Choroid plexus epithelial cell (primary cell): ENCODE results near the gene BCAS3.

Experiments used
- DNase-seq: peaks from one replicate; pipeline ENCODE4 v3.0.0-alpha.2; 2010; ENCODE audit warnings: low read depth
- H3K4me3 ChIP-seq: 2 replicates; pipeline ENCODE4 v1.5.1; 2011; ENCODE audit warnings: low read depth, mild to moderate bottlenecking, control low read depth, low read length, moderate library complexity
- CTCF ChIP-seq: conservative IDR thresholded peaks from 2 replicates; pipeline ENCODE4 v1.5.1; 2011; ENCODE audit warnings: low read depth, mild to moderate bottlenecking, control low read depth, inconsistent platforms, low read length, moderate library complexity

BCAS3 gene

GRCh38 chr17:60888812-60889709 lies 211.4 kb downstream of the BCAS3 start:
- no peak for TF ChIP-seq CTCF
- no peak overlapping the region for H3K4me3 ChIP-seq
- DNase-seq, result peak; percentile 25

GRCh38 chr17:60891149-60891548 lies 213.5 kb downstream of the BCAS3 start:
- H3K4me3 ChIP-seq, result no peak overlapping the region
- no peak for DNase-seq
- no peak for TF ChIP-seq CTCF

- no peak for TF ChIP-seq CTCF
- no peak for DNase-seq
These were observed 215.8 kb downstream of the BCAS3 start for GRCh38 chr17:60893475-60893874.

GRCh38 chr17:60896996-60897395 lies 219.3 kb downstream of the BCAS3 start:
- no peak for DNase-seq
- no peak overlapping the region for H3K4me3 ChIP-seq
- no peak for TF ChIP-seq CTCF

More at GRCh38 chr17:60893475-60893874, 215.8 kb downstream of the BCAS3 start:
- H3K4me3 ChIP-seq, result no peak overlapping the region

GRCh38 chr17:60899115-60899514 lies 221.5 kb downstream of the BCAS3 start:
- no peak for TF ChIP-seq CTCF
- no peak for DNase-seq

GRCh38 chr17:60900688-60901087 lies 223.0 kb downstream of the BCAS3 start:
- TF ChIP-seq CTCF, result no peak
- DNase-seq, result no peak

More at GRCh38 chr17:60899115-60899514, 221.5 kb downstream of the BCAS3 start:
- no peak overlapping the region for H3K4me3 ChIP-seq

GRCh38 chr17:60901242-60901641 lies 223.6 kb downstream of the BCAS3 start:
- no peak overlapping the region for H3K4me3 ChIP-seq
- peak; percentile 44 for DNase-seq
- peak; percentile 28 for TF ChIP-seq CTCF

More at GRCh38 chr17:60900688-60901087, 223.0 kb downstream of the BCAS3 start:
- no peak overlapping the region for H3K4me3 ChIP-seq
